Large intestine (tissue), 3 donors: Measurements from ENCODE around the gene C1QTNF4. TPM values are rescaled to one million over a fixed set of nuclear protein-coding genes. Genes with fewer than 3 reads are reported as not detected.
"Not testable (repeated sequence)": the region's sequence is repeated elsewhere in the genome, so short reads cannot be mapped to it uniquely, and the experiment has no call there.

Experiments
- DNase-seq, 2 donors: peaks; one replicate each; pipeline versions ENCODE4 v3.0.0 to v3.0.0-alpha.2; 2013
- H3K27ac ChIP-seq: one replicate; pipeline ENCODE4 v1.5.1; 2013; ENCODE audit warnings: low read length
- H3K27me3 ChIP-seq: 2 replicates; pipeline ENCODE4 v1.6.1; 2013; ENCODE audit warnings: low read length; ENCODE audit not compliant: control insufficient read depth, insufficient read depth
- H3K36me3 ChIP-seq: 2 replicates; pipeline ENCODE4 v1.6.1; 2013; ENCODE audit warnings: low read length; ENCODE audit not compliant: control insufficient read depth, insufficient read depth
- H3K4me1 ChIP-seq: one replicate; pipeline ENCODE4 v1.6.1; 2013; ENCODE audit warnings: low read length; ENCODE audit not compliant: control insufficient read depth, insufficient read depth
- H3K4me3 ChIP-seq: one replicate; pipeline ENCODE4 v1.5.1; 2013; ENCODE audit warnings: low read length
- H3K9me3 ChIP-seq: one replicate; pipeline ENCODE4 v1.6.1; 2013; ENCODE audit warnings: mild to moderate bottlenecking, low read depth, low read length, moderate library complexity; ENCODE audit not compliant: control insufficient read depth
- WGBS: methylation state at CpG from one replicate; pipeline ENCODE4 v1.1.5; 2013; ENCODE audit warnings: low lambda C conversion rate; ENCODE audit not compliant: insufficient coverage; 5-methylcytosine and 5-hydroxymethylcytosine counted together
- polyA plus RNA-seq: library from polyadenylated mRNA; unstranded; fragments of 120-200 nt; gene quantifications from one replicate; pipeline ENCODE4 v1.2.1, GENCODE V29; 2013

C1QTNF4 gene
- polyA plus RNA-seq, 1 donor, result 3.7 TPM

GRCh38 chr11:47569646-47570045 lies 24.6 kb downstream of the C1QTNF4 start:
- Histone ChIP-seq H3K27me3 (no peaks in the 10 kb centered on the region), H3K36me3 (peaks cover 36% of the 10 kb centered on the region), H3K4me1 (peaks cover 5% of the 10 kb centered on the region), H3K27ac (no peak overlapping the region), H3K9me3 (peaks cover 2% of the 10 kb centered on the region), H3K4me3 (no peak overlapping the region)
- no peak for DNase-seq
- WGBS, result no CpG with 5 or more reads among the region's 7 CpGs

DNA sequence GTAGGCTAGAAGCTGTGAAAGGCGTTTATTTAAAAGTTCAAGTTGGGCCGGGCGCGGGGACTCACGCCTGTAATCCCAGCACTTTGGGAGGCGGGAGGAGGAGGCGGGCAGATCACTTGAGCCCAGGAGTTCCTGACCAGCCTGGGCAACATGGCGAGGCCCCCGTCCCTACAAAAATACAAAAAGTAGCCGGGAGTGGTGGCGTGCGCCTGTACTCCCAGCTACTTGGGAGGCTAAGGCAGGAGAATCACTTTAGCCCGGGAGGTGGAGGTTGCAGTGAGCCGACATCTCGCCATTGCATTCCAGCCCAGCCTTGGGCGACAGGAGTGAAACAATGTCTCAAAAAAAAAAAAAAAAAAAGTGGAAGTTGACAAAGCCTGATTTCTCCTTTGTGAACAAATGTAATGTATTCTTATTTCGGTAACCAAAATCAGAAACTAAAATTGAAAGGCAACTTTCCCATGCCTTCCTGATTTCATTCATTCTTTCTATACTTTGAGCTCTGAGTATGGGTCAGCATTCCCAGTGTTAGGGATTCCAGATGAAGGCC lies 28.0 kb downstream of the C1QTNF4 start:
- DNase-seq, result no peak
- no CpG with 5 or more reads among the region's 17 CpGs for WGBS
- Histone ChIP-seq H3K27me3 (no peaks in the 10 kb centered on the region), H3K4me3 (peak overlapping the region; percentile 86), H3K9me3 (peaks cover 2% of the 10 kb centered on the region), H3K36me3 (peaks cover 11% of the 10 kb centered on the region), H3K27ac (peak overlapping the region; percentile 19), H3K4me1 (peaks cover 5% of the 10 kb centered on the region)

- WGBS, result no CpG with 5 or more reads among the region's 86 CpGs
Observed at GRCh38 chr11:47565340-47566148, 28.7 kb downstream of the C1QTNF4 start, which contains the start of gene PTPMT1. TSS of gene PTPMT1 (plus strand) at chr11:47565599. CDS start at chr11:47565623, 24 bp downstream.

DNA sequence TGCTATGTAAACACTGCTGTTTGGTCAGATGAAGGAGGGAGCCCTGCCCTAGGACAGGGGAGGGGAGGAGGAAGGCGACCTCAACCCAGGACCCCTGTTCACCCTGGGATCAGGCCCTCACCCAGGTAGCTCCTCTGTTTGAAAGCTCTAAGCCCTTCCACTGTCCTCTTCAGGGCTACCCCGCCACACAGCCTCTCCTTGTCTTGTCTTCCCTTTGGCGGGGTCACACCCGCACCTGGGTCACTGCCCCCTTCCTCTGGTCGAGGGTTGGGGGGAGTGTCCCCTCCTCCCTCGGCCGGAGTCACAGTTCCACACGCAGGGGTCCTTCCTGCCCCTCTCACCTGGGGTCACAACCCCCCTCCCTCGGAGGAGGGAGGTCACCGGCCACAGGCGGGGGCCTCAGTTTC lies 29.3 kb downstream of the C1QTNF4 start:
- Histone ChIP-seq H3K27ac (peak overlapping the region; percentile 12), H3K36me3 (peaks cover 6% of the 10 kb centered on the region), H3K4me3 (peak overlapping the region; percentile 86), H3K4me1 (peaks cover 5% of the 10 kb centered on the region), H3K27me3 (no peaks in the 10 kb centered on the region), H3K9me3 (peaks cover 2% of the 10 kb centered on the region)
- WGBS, result no CpG with 5 or more reads among the region's 11 CpGs
- no peak for DNase-seq

More at GRCh38 chr11:47565340-47566148, 28.7 kb downstream of the C1QTNF4 start, which contains the start of gene PTPMT1:
- H3K27me3 ChIP-seq, result no peaks in the 10 kb centered on the region
- H3K36me3 ChIP-seq, result peaks cover 9% of the 10 kb centered on the region
- H3K4me3 ChIP-seq, result peak within 1 kb of the TSS; percentile 86
- peaks cover 5% of the 10 kb centered on the region for H3K4me1 ChIP-seq
- peak; percentile 76 to 85 for DNase-seq
- H3K9me3 ChIP-seq, result peaks cover 2% of the 10 kb centered on the region
- peak within 1 kb of the TSS; percentile 19 for H3K27ac ChIP-seq

- not testable (repeated sequence) for H3K4me1 ChIP-seq, H3K9me3 ChIP-seq, H3K4me3 ChIP-seq, H3K27me3 ChIP-seq, H3K27ac ChIP-seq, DNase-seq, H3K36me3 ChIP-seq
- WGBS, result no CpG with 5 or more reads among the region's 10 CpGs
Observed at GRCh38 chr11:47564366-47564765, 29.8 kb downstream of the C1QTNF4 start.

DNA sequence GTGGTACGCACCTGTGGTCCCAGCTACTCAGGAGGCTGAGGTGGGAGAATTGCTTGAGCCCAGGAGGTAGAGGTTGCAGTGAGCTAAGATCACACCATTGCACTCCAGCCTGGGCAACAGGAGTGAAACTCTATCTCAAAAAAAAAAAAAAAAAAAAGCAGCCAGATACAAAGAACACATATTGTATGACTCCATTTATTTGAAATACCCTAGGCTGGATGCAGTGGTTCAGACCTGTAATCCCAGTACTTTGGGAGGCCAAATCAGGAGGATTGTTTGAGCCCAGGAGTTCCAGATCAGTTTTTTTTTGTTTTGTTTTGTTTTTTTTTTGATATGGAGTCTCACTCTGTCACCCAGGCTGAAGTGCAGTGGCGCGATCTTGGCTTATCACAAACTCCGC lies 31.8 kb downstream of the C1QTNF4 start:
- not testable (repeated sequence) for H3K9me3 ChIP-seq, H3K27ac ChIP-seq, H3K4me1 ChIP-seq, H3K4me3 ChIP-seq, H3K27me3 ChIP-seq, H3K36me3 ChIP-seq, DNase-seq
- WGBS, result no CpG with 5 or more reads among the region's 4 CpGs

DNA sequence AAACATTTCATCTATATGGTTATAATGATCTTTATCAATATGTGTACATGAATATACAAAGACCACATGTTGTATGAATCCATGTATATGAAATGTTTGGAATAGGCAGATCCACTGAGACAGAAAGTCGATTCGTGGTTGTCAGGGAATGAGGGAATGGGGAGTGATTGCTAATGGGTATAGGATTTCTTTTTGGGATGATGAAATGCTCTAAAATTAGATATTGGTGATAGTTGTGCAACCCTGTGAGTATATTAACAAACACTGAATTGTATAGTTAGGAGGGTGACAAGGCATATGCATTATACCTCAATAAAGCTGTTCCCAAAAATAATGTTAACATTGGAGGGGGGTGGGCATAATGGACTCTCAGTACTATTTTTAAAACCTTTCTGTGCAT lies 33.8 kb downstream of the C1QTNF4 start:
- Histone ChIP-seq H3K36me3 (no peaks in the 10 kb centered on the region), H3K4me3 (no peak overlapping the region), H3K9me3 (no peaks in the 10 kb centered on the region), H3K4me1 (peaks cover 5% of the 10 kb centered on the region), H3K27ac (no peak overlapping the region), H3K27me3 (no peaks in the 10 kb centered on the region)
- DNase-seq, result no peak
- 100% methylated on average over 2 of the region's 2 CpGs for WGBS

DNA sequence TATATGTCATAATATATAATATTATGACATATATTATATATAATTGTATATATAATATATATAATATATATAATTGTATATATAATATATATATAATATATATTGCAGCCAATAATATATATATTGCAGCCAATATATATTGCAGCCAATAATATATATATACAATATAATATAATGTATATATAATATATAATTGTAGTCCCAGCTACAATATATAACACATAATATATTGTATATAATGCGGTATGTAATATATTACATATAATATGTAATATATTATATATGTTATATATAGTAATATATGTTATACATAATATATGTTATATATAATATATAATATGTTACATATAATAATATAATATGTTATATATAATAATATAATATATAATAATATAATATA lies 35.5 kb downstream of the C1QTNF4 start:
- H3K4me3 ChIP-seq, result no peak overlapping the region
- WGBS, result no CpG with 5 or more reads among the region's 1 CpG

GRCh38 chr11:47557004-47557403 lies 37.2 kb downstream of the C1QTNF4 start:
- not testable (repeated sequence) for H3K27me3 ChIP-seq, H3K36me3 ChIP-seq, DNase-seq, H3K4me3 ChIP-seq, H3K27ac ChIP-seq, H3K4me1 ChIP-seq, H3K9me3 ChIP-seq
- WGBS, result no CpG with 5 or more reads among the region's 12 CpGs

More for the DNA sequence above, 35.5 kb downstream of the C1QTNF4 start:
- H3K36me3 ChIP-seq, result no peaks in the 10 kb centered on the region
- DNase-seq, result no peak
- H3K9me3 ChIP-seq, result no peaks in the 10 kb centered on the region
- no peaks in the 10 kb centered on the region for H3K27me3 ChIP-seq
- no peak overlapping the region for H3K27ac ChIP-seq
- H3K4me1 ChIP-seq, result peaks cover 1% of the 10 kb centered on the region

GRCh38 chr11:47553406-47553743 lies 40.8 kb downstream of the C1QTNF4 start:
- Histone ChIP-seq H3K36me3 (peaks cover 2% of the 10 kb centered on the region), H3K27ac (peak overlapping the region; percentile 78), H3K4me1 (peaks cover 18% of the 10 kb centered on the region), H3K27me3 (no peaks in the 10 kb centered on the region), H3K9me3 (no peaks in the 10 kb centered on the region), H3K4me3 (peak overlapping the region; percentile 56)
- no peak for DNase-seq
- no CpG with 5 or more reads among the region's 9 CpGs for WGBS
